ENCODE measurements around the gene CABP2.
"Not testable (repeated sequence)": the region's sequence is repeated elsewhere in the genome, so short reads cannot be mapped to it uniquely, and the experiment has no call there.

The CABP2 gene

GRCh38 chr11:67522844-67523555 is at the start of gene CABP2:
TSS of gene CABP2 (minus strand) at chr11:67523446. CDS start at chr11:67523326, 120 bp downstream.
- DNase-seq (ENCODE audit: low read depth) = no peak

GRCh38 chr11:67572747-67573419 is 49.6 kb upstream of the CABP2 start:
- DNase-seq (ENCODE audit: low read depth) = peak; percentile 15

- DNase-seq (ENCODE audit: low read depth) = no peak
These were observed 49.1 kb upstream of the CABP2 start for GRCh38 chr11:67572305-67572704.

- DNase-seq (ENCODE audit: low read depth) = no peak
These were observed 48.2 kb upstream of the CABP2 start for GRCh38 chr11:67571443-67571842.

- no peak for DNase-seq (ENCODE audit: low read depth)
These were observed 41.0 kb upstream of the CABP2 start for GRCh38 chr11:67564230-67564629.

- DNase-seq (ENCODE audit: low read depth) = peak; percentile 61
These were observed 40.5 kb upstream of the CABP2 start for GRCh38 chr11:67563705-67564114.

GRCh38 chr11:67562963-67563704 is 39.9 kb upstream of the CABP2 start:
- no peak for DNase-seq (ENCODE audit: low read depth)

GRCh38 chr11:67561971-67562619 is 38.8 kb upstream of the CABP2 start:
- DNase-seq (ENCODE audit: low read depth) = no peak

GRCh38 chr11:67558084-67558772 is 35.0 kb upstream of the CABP2 start:
- peak; percentile 11 for DNase-seq (ENCODE audit: low read depth)

- DNase-seq (ENCODE audit: low read depth) = no peak
These were observed 33.0 kb upstream of the CABP2 start for GRCh38 chr11:67556244-67556643.

GRCh38 chr11:67551697-67552096 is 28.5 kb upstream of the CABP2 start:
- not testable (repeated sequence) for DNase-seq (ENCODE audit: low read depth)

- DNase-seq (ENCODE audit: low read depth) = no peak
These were observed 27.9 kb upstream of the CABP2 start for GRCh38 chr11:67551127-67551526.

- DNase-seq (ENCODE audit: low read depth) = no peak
These were observed 25.4 kb upstream of the CABP2 start for GRCh38 chr11:67548555-67549110.

- DNase-seq (ENCODE audit: low read depth) = not testable (repeated sequence)
These were observed 24.9 kb upstream of the CABP2 start for GRCh38 chr11:67548112-67548511.

GRCh38 chr11:67545280-67545679 is 22.0 kb upstream of the CABP2 start:
- DNase-seq (ENCODE audit: low read depth) = no peak

- DNase-seq (ENCODE audit: low read depth) = no peak
These were observed 21.5 kb upstream of the CABP2 start for GRCh38 chr11:67544616-67545242.

GRCh38 chr11:67543585-67543984 is 20.3 kb upstream of the CABP2 start:
- no peak for DNase-seq (ENCODE audit: low read depth)

- DNase-seq (ENCODE audit: low read depth) = no peak
These were observed 19.7 kb upstream of the CABP2 start for GRCh38 chr11:67542971-67543370.

- no peak for DNase-seq (ENCODE audit: low read depth)
These were observed 18.9 kb upstream of the CABP2 start for GRCh38 chr11:67542169-67542568.

- DNase-seq (ENCODE audit: low read depth) = no peak
These were observed 18.0 kb upstream of the CABP2 start for GRCh38 chr11:67541198-67541597.

- DNase-seq (ENCODE audit: low read depth) = no peak
These were observed 16.3 kb upstream of the CABP2 start for GRCh38 chr11:67539550-67539949.

Data from stromal cell of bone marrow (primary cell).